SK-N-SH treated with all-trans-retinoic acid at 6 μM for 48 hours (cell line): ENCODE results near the gene FBXO30.
A peak's percentile ranks its signal among the peaks of the same experiment; 100 is the strongest.

Source experiments
- ATAC-seq: fragments of 200-7000 bp; cut with Tn5 transposase; 3 replicates; pipeline ENCODE4 v1.9.1; 2020; ENCODE audit warnings: mild to moderate bottlenecking, moderate library complexity
- ARNTL ChIP-seq: fragments of 450-650 bp; formaldehyde crosslinking; IDR thresholded peaks from 2 replicates; pipeline ENCODE4 v1.5.0; 2020; ENCODE audit warnings: low read depth, mild to moderate bottlenecking, moderate library complexity, borderline replicate concordance
- BACH2 ChIP-seq: fragments of 250-450 bp; sonication (Bioruptor Pico); IDR thresholded peaks from 2 replicates; pipeline ENCODE4 v1.9.0; 2021; ENCODE audit warnings: mild to moderate bottlenecking, borderline replicate concordance
- CREB5 ChIP-seq: fragments of 250-450 bp; sonication (Bioruptor Pico); IDR thresholded peaks from 2 replicates; pipeline ENCODE4 v1.5.1; 2020; ENCODE audit warnings: low read depth, mild to moderate bottlenecking, moderate library complexity
- CSDC2 ChIP-seq: fragments of 250-450 bp; sonication (Bioruptor Pico); IDR thresholded peaks from 2 replicates; pipeline ENCODE4 v1.5.0; 2020; ENCODE audit warnings: mild to moderate bottlenecking, moderate library complexity
- CSRNP3 ChIP-seq: fragments of 250-450 bp; sonication (Bioruptor Pico); IDR thresholded peaks from 2 replicates; pipeline ENCODE4 v1.5.1; 2021; ENCODE audit warnings: mild to moderate bottlenecking, moderate library complexity
- ESRRG ChIP-seq: fragments of 250-450 bp; sonication (Bioruptor Pico); IDR thresholded peaks from 2 replicates; pipeline ENCODE4 v1.6.1; 2021; ENCODE audit warnings: mild to moderate bottlenecking
- GLIS3 ChIP-seq: fragments of 250-450 bp; sonication (Bioruptor Pico); IDR thresholded peaks from 2 replicates; pipeline ENCODE4 v1.5.0; 2020; ENCODE audit warnings: mild to moderate bottlenecking, moderate library complexity
- ISL1 ChIP-seq: fragments of 250-450 bp; sonication (Bioruptor Pico); IDR thresholded peaks from 2 replicates; pipeline ENCODE4 v2.1.2; 2022; ENCODE audit warnings: mild to moderate bottlenecking, moderate library complexity
- OSR1 ChIP-seq: fragments of 250-450 bp; sonication (Bioruptor Pico); IDR thresholded peaks from 2 replicates; pipeline ENCODE4 v1.8.0; 2022; ENCODE audit warnings: moderate library complexity, mild to moderate bottlenecking, inconsistent platforms
- PATZ1 ChIP-seq: fragments of 250-450 bp; sonication (Bioruptor Pico); IDR thresholded peaks from 2 replicates; pipeline ENCODE4 v1.8.0; 2020; ENCODE audit warnings: mild to moderate bottlenecking, moderate library complexity, borderline replicate concordance
- POU6F1 ChIP-seq: fragments of 250-450 bp; sonication (Bioruptor Pico); IDR thresholded peaks from 2 replicates; pipeline ENCODE4 v1.8.0; 2021; ENCODE audit warnings: low read depth, mild to moderate bottlenecking, moderate library complexity, borderline replicate concordance
- PPARA ChIP-seq: fragments of 250-450 bp; sonication (Bioruptor Pico); IDR thresholded peaks from 2 replicates; pipeline ENCODE4 v1.5.0; 2020; ENCODE audit warnings: mild to moderate bottlenecking, borderline replicate concordance
- RARB ChIP-seq: fragments of 250-450 bp; sonication (Bioruptor Pico); IDR thresholded peaks from 2 replicates; pipeline ENCODE4 v1.8.0; 2021; ENCODE audit warnings: mild to moderate bottlenecking, moderate library complexity
- SNAI2 ChIP-seq: fragments of 250-450 bp; sonication (Bioruptor Pico); IDR thresholded peaks from 2 replicates; pipeline ENCODE4 v1.5.0; 2020; ENCODE audit warnings: mild to moderate bottlenecking, moderate library complexity
- TCF4 ChIP-seq: fragments of 250-450 bp; sonication (Bioruptor Pico); IDR thresholded peaks from 2 replicates; pipeline ENCODE4 v1.8.0; 2021; ENCODE audit warnings: mild to moderate bottlenecking, moderate library complexity, borderline replicate concordance
- TOX ChIP-seq: fragments of 250-450 bp; sonication (Bioruptor Pico); IDR thresholded peaks from 2 replicates; pipeline ENCODE4 v1.8.0; 2021; ENCODE audit warnings: mild to moderate bottlenecking, moderate library complexity, borderline replicate concordance
- TSHZ2 ChIP-seq: fragments of 250-450 bp; sonication (Bioruptor Pico); IDR thresholded peaks from 2 replicates; pipeline ENCODE4 v1.5.0; 2020; ENCODE audit warnings: mild to moderate bottlenecking, moderate library complexity
- ZC3H10 ChIP-seq: fragments of 250-450 bp; sonication (Bioruptor Pico); IDR thresholded peaks from 2 replicates; pipeline ENCODE4 v1.5.1; 2021; ENCODE audit warnings: mild to moderate bottlenecking, moderate library complexity
- ZFP3 ChIP-seq: fragments of 250-450 bp; sonication (Bioruptor Pico); IDR thresholded peaks from 2 replicates; pipeline ENCODE4 v1.5.0; 2020; ENCODE audit warnings: mild to moderate bottlenecking, moderate library complexity
- ZFP30 ChIP-seq: fragments of 450-650 bp; formaldehyde crosslinking; IDR thresholded peaks from 2 replicates; pipeline ENCODE4 v1.5.0; 2022; ENCODE audit warnings: mild to moderate bottlenecking, moderate library complexity
- ZNF565 ChIP-seq: fragments of 450-650 bp; formaldehyde crosslinking; conservative IDR thresholded peaks from 2 replicates; pipeline ENCODE4 v1.5.0; 2020; ENCODE audit warnings: low read depth, mild to moderate bottlenecking, moderate library complexity
- ZNF8 ChIP-seq: fragments of 450-650 bp; formaldehyde crosslinking; IDR thresholded peaks from 2 replicates; pipeline ENCODE4 v1.5.0; 2020; ENCODE audit warnings: mild to moderate bottlenecking, moderate library complexity

Gene FBXO30

GRCh38 chr6:145845557-145845956 lies 31.0 kb upstream of the FBXO30 start:
- ATAC-seq, result no peak
- TF ChIP-seq OSR1 (no peak), RARB (CRISPR knock-in tag) (no peak), ZNF8 (CRISPR knock-in tag) (no peak), ARNTL (CRISPR knock-in tag) (no peak)
- TF ChIP-seq, all 23 proteins: peak for 0

GRCh38 chr6:145844933-145845540 lies 30.4 kb upstream of the FBXO30 start:
- TF ChIP-seq TSHZ2 (CRISPR knock-in tag) (no peak), CSDC2 (CRISPR knock-in tag) (no peak), ARNTL (CRISPR knock-in tag) (no peak), SNAI2 (CRISPR knock-in tag) (no peak), CSRNP3 (CRISPR knock-in tag) (no peak), ZFP30 (no peak), ZC3H10 (no peak), TOX (CRISPR knock-in tag) (no peak)
- no peak for ATAC-seq

- ATAC-seq, result no peak; the same call in 2 of the 3 replicates
- peak; percentile 91; the same call in 1 of the 2 replicates for TF ChIP-seq TCF4 (CRISPR knock-in tag)
- no peak for TF ChIP-seq OSR1
- TF ChIP-seq ISL1 (CRISPR knock-in tag), result 0 out of 2 replicates have a peak, but pooled peaks have one; percentile 43
- no peak for TF ChIP-seq CSDC2 (CRISPR knock-in tag)
- TF ChIP-seq PATZ1 (CRISPR knock-in tag), result no peak
- TF ChIP-seq ESRRG (CRISPR knock-in tag), result no peak
- no peak for TF ChIP-seq TOX (CRISPR knock-in tag)
- TF ChIP-seq ZFP30, result no peak
- TF ChIP-seq ZFP3 (CRISPR knock-in tag), result no peak
- no peak for TF ChIP-seq ZNF8 (CRISPR knock-in tag)
- no peak for TF ChIP-seq ZC3H10
- no peak for TF ChIP-seq CREB5 (CRISPR knock-in tag)
- TF ChIP-seq POU6F1, result no peak
- peak; percentile 63; the same call in 1 of the 2 replicates for TF ChIP-seq TSHZ2 (CRISPR knock-in tag)
- no peak for TF ChIP-seq BACH2 (CRISPR knock-in tag)
- TF ChIP-seq GLIS3 (CRISPR knock-in tag), result no peak
- 0 out of 2 replicates have a peak, but pooled peaks have one; percentile 37 for TF ChIP-seq CSRNP3 (CRISPR knock-in tag)
- TF ChIP-seq ARNTL (CRISPR knock-in tag), result no peak
- TF ChIP-seq PPARA (CRISPR knock-in tag), result no peak
- no peak for TF ChIP-seq ZNF565 (CRISPR knock-in tag)
Observed at GRCh38 chr6:145842693-145843546, 28.3 kb upstream of the FBXO30 start.
